ENCODE results near the gene S1PR5.

The S1PR5 gene

DNA sequence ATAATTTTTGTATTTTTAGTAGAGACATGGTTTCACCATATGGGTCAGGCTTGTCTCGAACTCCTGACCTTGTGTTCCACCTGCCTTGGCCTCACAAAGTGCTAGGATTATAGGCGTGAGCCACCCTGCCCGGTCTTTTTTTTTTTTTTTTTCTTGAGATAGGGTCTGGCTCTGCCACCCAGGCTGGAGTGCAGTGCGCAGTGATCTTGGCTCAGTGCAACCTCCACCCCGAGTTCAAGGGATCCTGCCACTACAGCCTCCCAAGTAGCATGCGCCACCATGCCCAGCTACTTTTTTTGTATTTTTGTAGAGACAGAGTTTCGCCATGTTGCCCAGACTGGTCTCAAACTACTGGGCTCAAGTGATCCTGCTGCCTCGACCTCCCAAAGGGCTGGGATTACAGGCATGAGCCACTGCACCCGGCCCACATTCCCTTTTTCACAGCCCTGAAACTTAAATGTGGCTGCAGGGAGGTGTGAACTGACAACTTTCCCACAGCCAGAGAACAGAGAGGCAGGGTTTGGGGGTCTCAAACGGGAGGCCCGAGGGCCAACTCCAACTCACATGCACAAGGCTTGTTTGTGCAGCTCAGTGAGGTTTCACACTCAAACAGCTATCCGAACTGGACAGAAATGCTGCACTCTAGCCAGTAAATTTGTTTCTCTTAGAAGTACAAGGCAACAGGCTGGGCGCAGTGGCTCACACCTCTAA, 4.4 kb upstream of the S1PR5 start:
- no peaks in the 10 kb centered on the region for H3K79me2 ChIP-seq
- no peaks in the 10 kb centered on the region for H3K27me3 ChIP-seq (ENCODE audit: control insufficient read depth, insufficient read depth, low read length)
- no peak overlapping the region for H3K4me3 ChIP-seq (ENCODE audit: low read depth, low read length)
- H3K4me2 ChIP-seq (ENCODE audit: low read length): no peak overlapping the region
- no peaks in the 10 kb centered on the region for H3K9me3 ChIP-seq (ENCODE audit: control insufficient read depth, low read length)
- no peak overlapping the region for H2AFZ ChIP-seq
- H3K9ac ChIP-seq: no peak overlapping the region
- no peak overlapping the region for H3K27ac ChIP-seq
- no peak for TF ChIP-seq CTCF (IDR thresholded peaks at IDR 0.05)
- no peaks in the 10 kb centered on the region for H3K36me3 ChIP-seq (ENCODE audit: control insufficient read depth, insufficient read depth, low read length)
- no peaks in the 10 kb centered on the region for H3K4me1 ChIP-seq

GRCh38 chr19:10520652-10521318, 3.5 kb upstream of the S1PR5 start:
- H3K79me2 ChIP-seq: no peaks in the 10 kb centered on the region
- H2AFZ ChIP-seq: no peak overlapping the region
- H3K4me1 ChIP-seq: no peaks in the 10 kb centered on the region
- no peak overlapping the region for H3K27ac ChIP-seq
- no peak overlapping the region for H3K9ac ChIP-seq
- H3K9me3 ChIP-seq (ENCODE audit: control insufficient read depth, low read length): no peaks in the 10 kb centered on the region
- no peaks in the 10 kb centered on the region for H3K27me3 ChIP-seq (ENCODE audit: control insufficient read depth, insufficient read depth, low read length)
- no peak overlapping the region for H3K4me3 ChIP-seq (ENCODE audit: low read depth, low read length)
- no peak overlapping the region for H3K4me2 ChIP-seq (ENCODE audit: low read length)
- no peak for TF ChIP-seq CTCF (IDR thresholded peaks at IDR 0.05)
- no peaks in the 10 kb centered on the region for H3K36me3 ChIP-seq (ENCODE audit: control insufficient read depth, insufficient read depth, low read length)

- Histone ChIP-seq H3K4me2 (ENCODE audit: low read length) (no peak overlapping the region), H3K36me3 (ENCODE audit: control insufficient read depth, insufficient read depth, low read length) (no peaks in the 10 kb centered on the region), H3K4me3 (ENCODE audit: low read depth, low read length) (no peak overlapping the region), H3K27ac (no peak overlapping the region), H3K79me2 (no peaks in the 10 kb centered on the region), H2AFZ (no peak overlapping the region), H3K9ac (no peak overlapping the region), H3K9me3 (ENCODE audit: control insufficient read depth, low read length) (no peaks in the 10 kb centered on the region), H3K4me1 (no peaks in the 10 kb centered on the region), H3K27me3 (ENCODE audit: control insufficient read depth, insufficient read depth, low read length) (no peaks in the 10 kb centered on the region)
- TF ChIP-seq CTCF (IDR thresholded peaks at IDR 0.05): no peak
Measured at GRCh38 chr19:10519421-10519820, 2.2 kb upstream of the S1PR5 start.

DNA sequence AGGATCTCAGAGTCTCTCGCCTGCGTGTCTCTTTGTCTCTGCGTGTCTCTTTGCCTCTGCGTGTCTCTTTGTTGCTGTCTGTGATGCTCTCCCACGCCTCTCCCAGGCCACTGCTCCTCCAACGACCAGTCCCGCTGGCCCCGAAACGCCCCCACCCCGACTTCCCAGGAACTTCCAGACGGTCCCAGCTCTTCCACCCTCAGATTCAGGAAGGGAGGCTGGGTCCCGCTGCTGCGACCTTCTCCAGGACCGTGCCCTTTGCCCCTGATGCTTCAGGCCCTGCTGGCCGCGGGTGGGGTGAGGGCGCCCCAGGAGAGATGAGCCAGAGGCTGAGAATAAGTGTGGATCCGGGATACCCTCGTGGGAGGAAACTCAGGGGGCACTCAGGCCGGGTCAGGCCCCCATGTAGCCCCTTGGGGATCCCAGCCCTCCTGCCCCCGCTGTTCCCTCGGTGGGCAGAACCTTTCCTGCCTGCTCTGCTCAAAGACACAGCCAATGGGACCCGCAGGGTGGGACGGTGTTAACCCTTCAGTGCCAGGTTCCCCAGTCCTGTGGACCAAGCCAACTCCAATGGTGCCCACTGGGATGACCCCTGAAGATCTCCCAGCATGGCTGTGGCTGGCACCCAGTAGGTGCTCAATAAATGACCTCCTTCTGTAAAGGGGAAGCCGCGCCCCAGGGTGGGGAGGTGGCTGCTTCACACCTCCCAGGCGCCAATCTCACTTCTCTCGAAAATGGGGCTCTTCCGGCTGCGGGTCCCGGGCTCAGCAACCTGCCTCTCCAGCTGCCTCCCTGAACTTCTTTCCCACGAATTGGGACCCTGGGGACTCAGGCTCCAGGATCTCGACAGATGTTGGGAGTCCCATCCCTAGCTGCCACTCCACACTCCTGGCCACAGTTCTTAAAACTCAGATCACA, 1.5 kb upstream of the S1PR5 start:
- TF ChIP-seq CTCF (IDR thresholded peaks at IDR 0.05): no peak

More for the DNA sequence above, 1.5 kb upstream of the S1PR5 start:
- Histone ChIP-seq H3K27ac (no peak overlapping the region), H2AFZ (no peak overlapping the region), H3K9ac (no peak overlapping the region), H3K36me3 (ENCODE audit: control insufficient read depth, insufficient read depth, low read length) (no peaks in the 10 kb centered on the region), H3K27me3 (ENCODE audit: control insufficient read depth, insufficient read depth, low read length) (peaks cover under 1% of the 10 kb centered on the region), H3K4me3 (ENCODE audit: low read depth, low read length) (peak overlapping the region; percentile 39), H3K79me2 (no peaks in the 10 kb centered on the region), H3K4me2 (ENCODE audit: low read length) (peak overlapping the region; percentile 55), H3K9me3 (ENCODE audit: control insufficient read depth, low read length) (no peaks in the 10 kb centered on the region), H3K4me1 (no peaks in the 10 kb centered on the region)

All from parathyroid adenoma (tissue), 2 donors.